Pancreas (tissue), 10 donors: ENCODE measurements around the gene ABCA2. TPM values are rescaled to one million over a fixed set of nuclear protein-coding genes. Genes with fewer than 3 reads are reported as not detected.

Source experiments
- ATAC-seq, 4 donors: fragments of 200-7000 bp; cut with Tn5 transposase; one replicate each; pipeline versions ENCODE4 v1.8.0 to v1.9.1; 2020; ENCODE audit warnings: mild to moderate bottlenecking in 4 of 4, moderate library complexity in 4 of 4
- DNase-seq, 6 donors: peaks; one replicate each; pipeline ENCODE4 v3.0.0-alpha.2; 2020
- FAIRE-seq: peaks from 2 replicates; lab custom pipeline; 2012; peaks lifted over from hg19 to GRCh38; lab: Jason Lieb, UNC
- H3K27ac ChIP-seq, 4 donors: fragments of 200-600 bp; sonication (generic); 1 replicate in 3 of 4; 2 replicates in 1 of 4; pipeline versions ENCODE4 v1.5.0 to v1.8.0; 2020
- H3K27me3 ChIP-seq, 4 donors: fragments of 200-600 bp; one replicate each; pipeline ENCODE4 v1.8.0; 2021
- H3K36me3 ChIP-seq, 3 donors: fragments of 200-600 bp; sonication (generic) in 1 of 3; one replicate each; pipeline versions ENCODE4 v1.5.0 to v1.8.0; 2020 to 2021
- H3K4me1 ChIP-seq, 3 donors: fragments of 200-600 bp; one replicate each; pipeline ENCODE4 v1.8.0; 2021
- H3K4me3 ChIP-seq, 4 donors: fragments of 200-600 bp; sonication (generic) in 2 of 4; one replicate each; pipeline versions ENCODE4 v1.5.0 to v1.8.0; 2020 to 2021
- H3K9me3 ChIP-seq, 4 donors: fragments of 200-600 bp; one replicate each; pipeline ENCODE4 v1.8.0; 2021
- CTCF ChIP-seq, 4 donors: fragments of 200-600 bp; sonication (generic) in 3 of 4; IDR thresholded peaks; one replicate each; pipeline versions ENCODE4 v1.5.0 to v1.8.0; 2021; ENCODE audit warnings: antibody characterized with exemption in 4 of 4
- WGBS, 2 donors: extraction: QIAGEN DNeasy Blood & Tissue Kit; methylation state at CpG; one replicate each; pipeline ENCODE4 v1.1.7; 2013; 5-methylcytosine and 5-hydroxymethylcytosine counted together
- intact Hi-C, 3 donors: fragments of 100-400 bp; cut with DNase I; formaldehyde crosslinking; loops; one replicate each; pipeline versions ENCODE4 v1.11.1 to v1.14.2; 2022
- polyA plus RNA-seq, 2 donors: library from polyadenylated mRNA; stranded (reverse); fragments of 200-250 nt; gene quantifications; one replicate each; pipeline ENCODE4 v1.2.3, GENCODE V29; 2013
- total RNA-seq, 6 donors: library from RNA; stranded (reverse); fragmentation: NEBNext Ultra II Directional in 4 of 6; extraction: Animal tissue kit (Norgen Biotek cat#: 25700) in 4 of 6; gene quantifications; one replicate each; pipeline versions ENCODE4 v1.2.1 to v1.2.4, GENCODE V29; 2021 to 2023
- donor health status: healthy with polysubstance abuse.
- donor health status: DM: no; HTN: no; CAD: no; lungs with moderate emphysema.
- donor health status: DM: no; HTN: no; CAD: no.
- donor health status: control.
- donor health status: control.
- donor health status: Bipolar disorder and iron deficiency.
- donor health status: DM: yes; HTN: yes; CAD: no.
- donor health status: DM: no; HTN: no; CAD: no.
- donor health status: DM: no; HTN: no; CAD: no.
- donor health status: DM: yes; HTN: yes; CAD: no.

Gene ABCA2
- total and polyA plus RNA-seq, 8 donors, result 16.2 to 80.0 (median 27.5) TPM

- H3K4me1 ChIP-seq, result no peaks in the 10 kb centered on the region
- H3K9me3 ChIP-seq, result no peaks in the 10 kb centered on the region
- ATAC-seq, result peak in 2 of 4 donors; percentile 27 to 47
- TF ChIP-seq CTCF (IDR thresholded peaks at IDR 0.05), result no peak
- FAIRE-seq, result no peak
- H3K27ac ChIP-seq, result no peak overlapping the region
- WGBS, 2 donors, result 66 to 72% methylated on average over 10 of the region's 10 CpGs
- H3K36me3 ChIP-seq, result no peaks in the 10 kb centered on the region
- no peak overlapping the region for H3K4me3 ChIP-seq
- H3K27me3 ChIP-seq, result no peaks in the 10 kb centered on the region
- DNase-seq, result no peak
- intact Hi-C loops, result no loop called here
Measured at GRCh38 chr9:137000177-137000930, 27.7 kb downstream of the ABCA2 start.

DNA sequence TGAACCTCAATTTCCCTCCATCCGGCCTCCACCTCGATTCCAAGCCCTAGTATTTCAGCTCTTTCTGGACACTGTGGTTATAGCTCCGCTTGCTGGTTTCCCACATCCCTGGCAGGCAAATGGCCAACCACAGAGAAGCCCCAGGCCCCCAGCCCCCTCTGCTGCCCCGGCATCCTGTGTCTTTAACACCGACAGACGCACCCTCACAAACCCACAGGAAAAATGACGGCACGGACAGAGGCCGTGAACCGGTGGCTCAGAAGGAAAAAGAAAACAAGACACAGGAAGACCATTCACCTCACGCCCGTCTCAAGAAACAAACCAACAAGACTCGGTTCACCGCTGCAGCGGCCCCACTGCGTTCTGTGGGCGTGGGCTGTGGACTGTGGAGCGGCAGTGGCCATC, 30.2 kb downstream of the ABCA2 start:
- no peak for ATAC-seq
- WGBS, 2 donors, result 73 to 81% methylated on average over 18 of the region's 18 CpGs
- Histone ChIP-seq H3K4me3 (no peak overlapping the region), H3K9me3 (no peaks in the 10 kb centered on the region), H3K27me3 (no peaks in the 10 kb centered on the region), H3K4me1 (peaks cover 0 to 6% (median 6%) of the 10 kb centered on the region in 3 donors), H3K27ac (no peak overlapping the region), H3K36me3 (no peaks in the 10 kb centered on the region)
- intact Hi-C loops, result no loop called here
- DNase-seq, result no peak
- no peak for FAIRE-seq
- no peak for TF ChIP-seq CTCF (IDR thresholded peaks at IDR 0.05)

- H3K27ac ChIP-seq, result no peak overlapping the region
- H3K27me3 ChIP-seq, result no peaks in the 10 kb centered on the region
- no peak overlapping the region for H3K4me3 ChIP-seq
- ATAC-seq (no peak), DNase-seq (no peak), FAIRE-seq (no peak)
- H3K36me3 ChIP-seq, result no peaks in the 10 kb centered on the region
- 73 to 77% methylated on average over 9 to 10 of the region's 10 CpGs for WGBS, 2 donors
- no peak for TF ChIP-seq CTCF (IDR thresholded peaks at IDR 0.05)
- peaks cover 0 to 7% (median 7%) of the 10 kb centered on the region in 3 donors for H3K4me1 ChIP-seq
- no peaks in the 10 kb centered on the region for H3K9me3 ChIP-seq
- intact Hi-C loops, result no loop called here
Measured at GRCh38 chr9:136997371-136997770, 30.7 kb downstream of the ABCA2 start.

- Histone ChIP-seq H3K9me3 (no peaks in the 10 kb centered on the region), H3K27ac (no peak within 1 kb of the TSS), H3K36me3 (no peaks in the 10 kb centered on the region), H3K4me3 (no peak within 1 kb of the TSS), H3K27me3 (no peaks in the 10 kb centered on the region), H3K4me1 (peaks cover 0 to 7% (median 7%) of the 10 kb centered on the region in 3 donors)
- intact Hi-C loops, result no loop called here
- DNase-seq (no peak), FAIRE-seq (no peak), ATAC-seq (no peak)
- 35 to 36% methylated on average over 34 to 35 of the region's 35 CpGs for WGBS, 2 donors
- no peak for TF ChIP-seq CTCF (IDR thresholded peaks at IDR 0.05)
Measured at GRCh38 chr9:136996361-136997292, 31.4 kb downstream of the ABCA2 start, which contains the start of gene CLIC3. TSS of gene CLIC3 (minus strand) at chr9:136996568. CDS start at chr9:136996543, 25 bp downstream.
